NCI-H226 (cell line): Measurements from ENCODE around the gene SUPT6H.

ENCODE experiments used
- DNase-seq: peaks from one replicate; pipeline ENCODE4 v3.0.0-alpha.2; 2015

Gene SUPT6H

GRCh38 chr17:28740406-28741357, 78.7 kb downstream of the SUPT6H start:
- DNase-seq, result no peak

DNA sequence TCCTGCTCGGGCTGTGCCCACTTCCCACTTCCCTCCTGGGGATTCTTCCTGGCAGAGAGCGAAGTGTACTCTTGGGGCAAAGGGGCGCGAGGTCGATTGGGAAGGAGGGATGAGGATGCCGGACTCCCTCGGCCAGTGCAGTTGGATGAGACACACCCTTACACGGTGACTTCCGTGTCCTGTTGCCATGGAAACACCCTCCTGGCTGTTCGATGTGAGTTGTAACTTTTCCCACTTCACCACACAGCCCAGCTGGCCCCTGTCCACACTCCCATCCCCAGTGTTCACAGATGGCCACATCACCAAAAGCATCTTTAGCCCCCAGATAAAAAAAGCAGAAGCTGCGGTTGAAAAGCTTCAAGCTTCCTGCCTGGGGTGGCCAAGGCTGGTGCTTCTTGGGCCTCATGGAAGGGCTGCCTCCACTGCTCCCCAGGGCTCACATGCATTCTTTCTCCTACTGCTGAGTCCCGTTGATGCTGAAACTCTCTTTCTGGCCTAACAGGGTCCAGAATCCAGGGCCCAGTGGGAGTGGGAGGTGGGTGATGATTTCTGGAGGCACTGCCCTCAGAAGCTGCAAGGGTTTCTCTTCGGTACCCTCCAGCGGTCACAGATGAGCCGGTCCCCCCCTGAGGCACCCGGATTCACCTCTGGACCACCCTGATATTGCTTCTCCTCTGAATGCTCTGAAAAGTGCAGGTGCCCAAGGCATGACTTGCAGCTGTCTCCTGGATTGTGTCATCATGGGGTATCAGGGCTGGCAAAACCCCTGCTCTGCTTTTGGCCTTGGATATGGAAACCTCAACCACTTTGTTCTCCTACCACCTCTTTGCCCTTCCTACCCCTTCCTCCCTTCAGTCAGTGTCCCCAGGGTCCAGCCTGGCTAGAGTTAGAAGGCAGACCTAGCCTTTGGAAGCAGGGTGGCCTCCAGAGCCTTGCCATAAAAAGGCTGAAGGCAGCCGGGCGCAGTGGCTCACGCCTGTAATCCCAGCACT, 79.6 kb downstream of the SUPT6H start:
- DNase-seq, result no peak

- peak; percentile 93 for DNase-seq
Observed at GRCh38 chr17:28743243-28744103, 81.5 kb downstream of the SUPT6H start, which contains the start of gene TRAF4. TSS of gene TRAF4 (plus strand) at chr17:28744011. CDS start at chr17:28744113, 102 bp downstream.

GRCh38 chr17:28744104-28744971, 82.3 kb downstream of the SUPT6H start:
- DNase-seq, result peak; percentile 64

GRCh38 chr17:28744972-28745785, 83.2 kb downstream of the SUPT6H start:
- peak; percentile 48 for DNase-seq

- DNase-seq, result peak; percentile 78
Observed at GRCh38 chr17:28745786-28746411, 83.9 kb downstream of the SUPT6H start.

- DNase-seq, result peak; percentile 79
Observed at GRCh38 chr17:28746611-28747050, 84.6 kb downstream of the SUPT6H start.

- DNase-seq, result peak; percentile 33
Observed at GRCh38 chr17:28747051-28747691, 85.2 kb downstream of the SUPT6H start.

DNA sequence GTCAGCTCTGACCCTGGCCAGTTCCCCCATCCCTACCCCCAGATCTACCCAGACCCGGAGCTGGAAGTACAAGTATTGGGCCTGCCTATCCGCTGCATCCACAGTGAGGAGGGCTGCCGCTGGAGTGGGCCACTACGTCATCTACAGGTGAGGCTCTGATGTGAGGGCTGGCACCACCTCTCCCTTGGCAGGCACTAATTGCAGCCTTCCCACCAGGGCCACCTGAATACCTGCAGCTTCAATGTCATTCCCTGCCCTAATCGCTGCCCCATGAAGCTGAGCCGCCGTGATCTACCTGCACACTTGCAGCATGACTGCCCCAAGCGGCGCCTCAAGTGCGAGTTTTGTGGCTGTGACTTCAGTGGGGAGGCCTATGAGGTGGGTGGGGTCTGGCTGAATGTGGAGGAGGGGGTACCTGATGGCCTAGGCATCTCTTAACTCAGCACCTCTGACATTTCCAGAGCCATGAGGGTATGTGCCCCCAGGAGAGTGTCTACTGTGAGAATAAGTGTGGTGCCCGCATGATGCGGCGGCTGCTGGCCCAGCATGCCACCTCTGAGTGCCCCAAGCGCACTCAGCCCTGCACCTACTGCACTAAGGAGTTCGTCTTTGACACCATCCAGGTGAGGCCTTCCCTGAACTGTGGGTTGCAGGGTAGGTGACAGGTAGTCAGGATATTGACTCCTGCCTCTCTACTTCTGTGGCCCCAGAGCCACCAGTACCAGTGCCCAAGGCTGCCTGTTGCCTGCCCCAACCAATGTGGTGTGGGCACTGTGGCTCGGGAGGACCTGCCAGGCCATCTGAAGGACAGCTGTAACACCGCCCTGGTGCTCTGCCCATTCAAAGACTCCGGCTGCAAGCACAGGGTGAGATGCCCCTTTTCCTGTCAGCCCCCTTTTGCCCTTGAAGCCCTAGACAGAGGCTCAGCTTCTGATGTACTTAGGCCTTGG, 86.1 kb downstream of the SUPT6H start:
- no peak for DNase-seq

DNA sequence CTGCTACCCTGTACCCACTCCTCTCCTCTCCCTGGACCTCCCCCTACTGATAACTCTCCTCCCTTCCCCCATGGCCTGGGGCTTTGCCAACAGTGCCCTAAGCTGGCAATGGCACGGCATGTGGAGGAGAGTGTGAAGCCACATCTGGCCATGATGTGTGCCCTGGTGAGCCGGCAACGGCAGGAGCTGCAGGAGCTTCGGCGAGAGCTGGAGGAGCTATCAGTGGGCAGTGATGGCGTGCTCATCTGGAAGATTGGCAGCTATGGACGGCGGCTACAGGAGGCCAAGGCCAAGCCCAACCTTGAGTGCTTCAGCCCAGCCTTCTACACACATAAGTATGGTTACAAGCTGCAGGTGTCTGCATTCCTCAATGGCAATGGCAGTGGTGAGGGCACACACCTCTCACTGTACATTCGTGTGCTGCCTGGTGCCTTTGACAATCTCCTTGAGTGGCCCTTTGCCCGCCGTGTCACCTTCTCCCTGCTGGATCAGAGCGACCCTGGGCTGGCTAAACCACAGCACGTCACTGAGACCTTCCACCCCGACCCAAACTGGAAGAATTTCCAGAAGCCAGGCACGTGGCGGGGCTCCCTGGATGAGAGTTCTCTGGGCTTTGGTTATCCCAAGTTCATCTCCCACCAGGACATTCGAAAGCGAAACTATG, 87.0 kb downstream of the SUPT6H start:
- DNase-seq, result no peak

- DNase-seq, result no peak
Observed at GRCh38 chr17:28749516-28750177, 87.6 kb downstream of the SUPT6H start.

DNA sequence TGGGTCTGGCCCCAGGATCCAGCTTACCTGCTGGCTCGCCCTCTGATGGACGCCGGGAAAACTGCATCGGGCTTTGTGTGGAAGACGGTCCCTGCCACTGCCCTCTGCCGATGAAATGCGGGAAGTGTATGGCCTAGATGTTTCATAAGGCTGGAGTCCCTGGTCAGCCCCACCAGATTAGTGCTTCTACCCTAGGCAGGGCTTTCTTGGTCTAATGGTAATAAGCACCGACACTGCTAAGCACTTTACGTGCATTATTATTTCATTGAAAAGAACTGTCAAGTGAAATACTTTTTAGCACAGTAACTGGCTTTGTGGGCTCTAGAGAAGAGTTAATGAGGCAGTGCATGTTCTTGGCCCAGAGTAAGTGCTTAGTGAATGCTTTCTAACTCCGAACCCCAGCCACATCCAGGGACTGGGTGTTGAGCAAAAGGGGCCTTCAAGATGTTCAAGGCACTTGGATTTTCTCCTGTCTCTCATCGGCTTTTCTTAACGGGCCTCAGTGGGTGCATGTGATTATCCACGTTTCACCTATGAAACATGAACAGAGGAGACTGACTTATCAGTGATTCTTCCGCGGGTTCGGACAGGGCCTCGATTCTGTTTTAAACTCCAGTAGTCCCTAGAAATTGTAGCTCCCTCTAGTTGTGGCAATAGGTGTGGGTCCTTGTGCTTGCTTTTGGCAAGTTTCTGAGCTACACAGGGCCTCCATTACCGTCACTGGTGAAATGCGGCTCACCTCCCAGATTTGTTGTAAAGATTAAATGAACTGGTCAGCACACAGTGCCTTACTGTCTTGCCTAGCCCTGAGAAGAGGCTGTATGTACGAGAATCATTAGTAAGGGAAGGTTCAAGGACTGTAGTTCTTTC, 88.4 kb downstream of the SUPT6H start:
- peak; percentile 72 for DNase-seq

DNA sequence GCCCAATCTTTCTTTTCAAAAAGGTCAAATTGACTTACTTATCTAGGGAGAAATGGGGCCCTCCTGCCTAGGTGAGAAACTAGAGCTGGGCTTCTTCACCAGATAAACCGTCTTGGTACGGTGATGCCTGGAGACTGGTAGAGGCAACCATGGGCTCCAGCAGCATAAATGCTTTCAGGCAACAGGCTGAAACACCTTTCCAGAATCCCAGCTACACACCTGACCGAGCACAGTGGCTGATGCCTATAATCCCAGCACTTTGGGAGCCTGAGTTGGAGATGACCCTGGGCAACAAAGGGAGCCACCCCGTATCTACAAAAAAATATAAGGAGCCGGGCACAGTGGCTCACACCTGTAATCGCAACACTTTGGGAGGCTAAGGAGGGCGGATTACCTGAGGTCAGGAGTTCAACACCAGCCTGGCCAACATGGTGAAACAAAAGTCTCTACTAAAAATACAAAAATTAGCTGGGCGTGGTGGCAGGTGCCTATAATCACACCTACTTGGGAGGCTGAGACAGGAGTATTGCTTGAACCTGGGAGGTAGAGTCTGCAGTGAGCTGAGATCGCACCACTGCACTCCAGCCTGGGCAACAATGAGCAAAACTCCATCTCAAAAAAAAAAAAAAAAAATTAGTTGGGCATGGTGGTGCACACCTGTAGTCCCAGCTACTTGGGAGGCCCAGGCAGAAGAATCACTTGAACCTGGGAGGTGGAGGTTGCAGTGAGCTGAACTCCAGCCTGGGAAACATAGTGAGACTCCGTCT, 89.8 kb downstream of the SUPT6H start:
- DNase-seq, result no peak
